ENCODE measurements around the gene PTRH2.
"Not testable (repeated sequence)": the region's sequence is repeated elsewhere in the genome, so short reads cannot be mapped to it uniquely, and the experiment has no call there.

Gene PTRH2

DNA sequence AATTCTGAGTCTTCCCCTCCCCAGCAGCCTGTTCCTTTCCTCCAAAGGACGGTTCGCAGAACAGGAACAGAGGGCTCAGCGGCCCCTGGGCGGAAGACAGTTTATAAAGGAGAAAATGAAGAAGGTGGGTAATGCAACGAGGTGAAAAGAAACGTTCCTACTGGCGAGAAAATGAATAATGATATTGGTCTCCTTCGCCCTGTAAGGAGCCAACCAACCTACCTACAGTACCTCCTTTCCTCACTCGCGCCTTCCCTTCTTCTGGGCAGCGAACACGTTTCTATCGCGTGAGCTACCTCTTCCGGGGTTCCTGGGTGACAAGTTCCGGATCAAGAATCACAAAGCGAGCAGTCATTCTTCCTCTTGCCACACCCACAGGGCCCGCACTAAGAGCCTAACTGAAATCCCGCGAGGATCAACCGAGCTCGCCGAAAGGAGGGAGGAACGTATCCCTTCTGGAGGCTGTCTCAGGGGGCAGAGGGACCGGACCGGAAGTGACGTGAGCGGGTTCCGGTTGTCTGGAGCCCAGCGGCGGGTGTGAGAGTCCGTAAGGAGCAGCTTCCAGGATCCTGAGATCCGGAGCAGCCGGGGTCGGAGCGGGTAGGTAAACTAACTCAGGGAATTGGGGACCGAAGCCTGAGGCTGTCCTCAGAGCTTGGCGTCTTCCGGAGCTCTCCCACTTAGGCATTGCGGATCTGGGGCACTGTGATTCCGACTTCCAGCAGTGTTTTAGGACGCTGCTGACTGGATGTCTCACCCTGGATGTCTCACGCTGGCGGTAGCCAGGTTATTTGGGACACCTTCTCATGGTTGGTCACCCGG, at the start of gene PTRH2, which contains the start of gene VMP1:
PTRH2 (minus strand) TSS at position 282 of the 822 bp plus-strand sequence. CDS start 9,452 bp downstream, outside the sequence.
VMP1 (plus strand) TSS at position 506 of the 822 bp plus-strand sequence. CDS start 23,793 bp downstream, outside the sequence.
- peak; percentile 81 for DNase-seq

DNA sequence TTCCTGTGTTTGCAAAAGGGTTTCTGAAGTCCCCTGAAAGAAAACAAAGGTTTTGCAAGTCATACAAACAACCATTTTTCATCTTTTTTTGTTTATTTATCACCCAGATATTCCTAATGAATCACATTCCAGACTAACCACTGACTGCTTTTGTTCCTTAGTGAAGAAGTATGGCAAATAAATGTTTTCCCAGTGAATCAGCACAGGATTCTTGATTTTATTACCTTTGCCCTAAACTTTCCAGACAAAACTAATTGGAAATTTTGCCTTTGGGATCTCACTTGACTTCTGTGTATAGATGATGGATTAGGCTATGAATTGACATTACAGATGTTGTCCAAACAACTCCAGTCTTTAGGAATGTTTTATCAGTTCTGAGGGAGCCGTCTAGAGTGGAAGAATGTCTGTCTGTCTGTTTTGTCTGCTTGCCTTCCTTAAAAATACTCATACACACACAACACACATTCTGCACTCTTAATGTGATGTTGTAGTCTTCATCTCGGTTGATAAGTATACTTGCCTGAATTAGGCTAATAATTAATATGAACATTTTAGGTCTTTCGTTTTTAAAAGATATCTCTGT, 49.1 kb upstream of the PTRH2 start:
- no peak for DNase-seq

DNA sequence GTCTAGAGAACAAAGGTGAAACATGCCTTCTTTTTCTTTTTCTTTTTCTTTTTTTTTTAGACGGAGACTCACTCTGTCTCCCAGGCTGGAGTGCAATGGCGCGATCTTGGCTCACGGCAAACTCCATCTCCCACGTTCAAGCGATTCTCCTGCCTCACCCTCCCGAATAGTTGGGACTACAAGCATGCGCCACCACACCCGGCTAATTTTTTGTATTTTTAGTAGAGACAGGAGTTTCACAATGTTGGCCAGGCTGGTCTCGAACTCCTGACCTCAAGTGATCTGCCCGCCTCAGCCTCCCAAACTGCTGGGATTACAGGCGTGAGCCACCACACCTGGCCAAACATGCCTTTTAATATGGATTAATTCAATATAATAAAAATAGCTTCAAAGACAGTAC, 47.8 kb upstream of the PTRH2 start:
- not testable (repeated sequence) for DNase-seq

DNA sequence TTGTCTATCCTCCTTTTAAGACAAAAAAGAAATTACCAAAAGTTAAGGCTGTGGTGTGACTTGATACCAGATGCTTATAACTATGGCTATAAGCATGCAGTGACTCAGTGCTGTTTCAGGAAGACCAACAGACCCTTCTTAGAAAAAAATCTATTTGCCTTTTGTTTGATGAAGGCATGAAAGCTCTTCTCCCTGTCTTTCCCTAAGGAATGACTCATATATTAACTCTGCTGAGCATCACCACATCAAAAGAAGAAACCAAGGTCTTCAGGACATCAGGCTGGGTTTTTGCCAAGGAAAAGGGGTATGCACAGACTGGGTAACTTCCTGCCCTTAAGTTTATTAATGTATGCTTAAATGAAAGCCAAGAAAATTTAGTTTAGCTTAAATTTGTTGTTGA, 47.3 kb upstream of the PTRH2 start:
- DNase-seq = peak; percentile 19

DNA sequence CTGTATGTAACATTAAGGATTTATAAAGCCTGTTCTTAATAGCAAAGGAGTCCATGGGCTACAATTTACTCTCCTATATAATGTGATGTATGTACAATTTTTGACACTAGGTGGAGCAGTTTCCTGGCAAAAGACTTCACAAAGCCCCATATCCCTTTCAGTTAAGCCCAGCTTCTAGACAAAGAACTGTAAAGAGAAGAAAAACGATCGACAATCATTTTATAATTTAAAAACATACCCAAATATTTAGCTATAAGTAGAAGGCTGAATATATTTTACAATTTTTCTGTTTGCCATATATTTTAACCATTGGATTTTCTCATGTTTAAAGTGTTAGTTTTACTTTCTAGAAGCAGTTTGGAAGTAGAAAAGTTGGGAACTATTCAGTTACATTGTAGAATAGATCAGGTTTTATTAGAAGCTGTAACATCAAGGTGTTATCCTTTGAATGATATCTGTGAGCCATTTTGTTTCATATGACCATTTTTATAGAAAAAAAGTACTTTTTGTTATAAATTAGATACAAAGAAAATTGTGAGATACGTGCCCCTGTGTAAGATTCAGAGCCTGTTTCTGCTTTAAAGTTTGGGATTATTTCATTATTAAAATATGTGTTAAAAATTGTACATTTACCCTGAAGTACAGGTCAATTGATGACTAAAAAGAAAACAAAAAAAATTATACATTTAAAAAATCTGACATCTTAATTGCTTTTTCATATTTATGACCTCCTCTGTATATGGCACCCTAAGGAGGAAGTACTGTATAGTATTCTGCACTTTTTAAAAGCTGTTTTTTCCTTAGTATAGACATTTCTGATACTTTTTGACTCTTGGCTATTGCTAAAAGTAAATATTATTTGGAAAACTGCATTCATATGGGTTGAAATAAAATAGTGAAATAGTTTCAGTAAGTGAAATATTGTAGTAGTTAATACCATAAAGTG, 46.6 kb upstream of the PTRH2 start:
- no peak for DNase-seq

DNA sequence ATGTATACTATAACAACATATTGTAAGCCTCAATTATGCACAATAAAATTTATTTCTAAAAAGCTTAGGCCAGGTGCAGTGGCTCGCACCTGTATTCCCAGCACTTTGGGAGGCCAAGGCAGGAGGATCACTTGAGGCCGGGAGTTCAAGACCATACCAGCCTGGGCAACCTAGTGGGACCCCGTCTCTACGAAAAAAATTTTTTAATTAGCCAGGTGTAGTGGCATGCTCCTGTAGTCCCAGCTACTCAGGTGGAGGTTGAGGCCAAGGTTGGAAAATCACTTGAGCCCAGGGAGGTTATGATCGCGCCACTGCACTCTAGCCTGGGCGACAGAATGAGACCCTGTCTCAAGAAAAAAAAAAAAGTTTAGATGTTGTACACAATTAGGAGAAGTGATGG, 45.7 kb upstream of the PTRH2 start:
- DNase-seq = no peak

DNA sequence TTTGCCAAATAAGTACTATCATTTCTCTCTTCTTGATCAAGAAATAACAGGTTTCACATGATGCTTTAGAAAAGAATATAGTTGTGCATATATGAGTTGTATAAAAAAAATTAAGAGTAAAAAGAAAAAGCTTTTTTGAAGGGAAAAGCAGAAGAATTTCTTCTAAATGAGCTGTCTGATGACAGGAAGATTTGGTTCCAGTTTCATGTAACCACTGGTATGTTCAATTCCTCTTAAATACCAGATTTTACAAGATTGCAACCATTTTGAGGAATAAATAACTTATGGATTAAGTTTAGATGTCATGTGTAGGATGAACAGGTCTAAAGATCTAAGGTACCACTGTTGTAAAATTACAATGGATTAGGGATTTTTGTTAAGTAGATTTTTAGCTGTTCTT, 45.2 kb upstream of the PTRH2 start:
- DNase-seq = no peak

DNA sequence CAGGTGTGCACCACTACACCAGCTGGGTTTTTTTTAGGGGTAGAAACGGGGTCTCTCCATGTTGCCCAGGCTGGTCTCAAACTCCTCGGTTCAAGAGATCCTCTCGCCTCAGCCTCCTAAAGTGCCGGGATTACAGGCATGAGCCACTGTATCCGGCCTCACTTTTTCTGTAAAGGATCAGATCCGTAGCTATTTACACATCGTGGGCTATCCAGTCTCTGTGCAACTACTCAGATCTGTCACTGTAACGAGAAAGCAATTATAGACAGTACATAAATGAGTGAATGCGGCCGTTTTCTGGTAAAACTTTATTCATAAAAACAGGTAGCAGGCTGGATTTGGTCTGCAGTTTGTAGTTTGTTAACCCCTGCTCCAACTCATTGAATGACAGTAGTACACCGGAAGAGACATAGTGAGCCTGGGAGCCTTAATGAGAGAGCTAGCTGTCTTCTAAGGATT, 44.8 kb upstream of the PTRH2 start:
- no peak for DNase-seq

DNA sequence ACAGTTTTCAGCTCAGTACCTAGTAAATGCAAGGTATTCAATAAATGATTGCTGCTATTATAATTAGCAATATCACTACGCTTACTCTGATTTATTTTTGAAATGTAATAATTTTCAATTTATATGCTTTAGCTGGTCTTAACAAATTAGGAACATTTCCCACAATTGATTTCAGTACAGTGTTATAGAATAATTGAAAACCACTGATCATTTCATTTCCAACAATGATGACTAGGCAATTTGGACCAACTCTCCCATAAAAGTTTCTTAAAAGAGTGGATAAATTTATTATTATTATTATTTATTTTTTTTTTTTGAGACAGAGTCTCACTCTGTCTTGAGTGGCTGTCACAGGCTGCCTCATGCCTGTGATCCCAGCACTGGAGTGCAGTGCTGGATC, 41.4 kb upstream of the PTRH2 start:
- DNase-seq = no peak

DNA sequence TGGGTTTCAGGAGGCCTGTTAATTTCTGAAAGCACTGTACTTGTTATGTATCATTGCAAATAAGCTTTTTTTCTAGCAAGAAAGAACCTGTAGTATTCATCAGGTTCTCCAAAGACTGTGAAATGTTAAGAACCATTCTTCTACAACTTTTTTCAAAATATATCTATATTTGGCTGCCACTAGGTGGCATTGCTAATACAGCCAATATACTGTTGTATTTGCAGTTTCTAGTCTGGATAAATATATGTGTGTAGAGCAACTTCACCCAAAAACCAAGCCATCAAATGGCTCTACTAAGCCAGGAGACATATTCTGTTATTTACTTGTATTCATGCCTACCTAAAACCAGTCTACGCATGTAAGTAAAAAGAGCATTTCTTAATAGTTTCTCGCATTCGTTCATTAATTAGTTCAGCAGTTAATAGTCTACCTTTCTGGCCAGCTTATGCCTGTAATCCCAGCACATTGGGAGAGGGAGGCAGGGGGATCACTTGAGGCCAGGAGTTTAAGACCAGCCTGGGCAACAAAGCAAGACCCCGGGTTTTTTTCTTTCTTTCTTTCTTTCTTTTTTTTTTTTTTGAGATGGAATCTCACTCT, 39.7 kb upstream of the PTRH2 start:
- DNase-seq = no peak

DNA sequence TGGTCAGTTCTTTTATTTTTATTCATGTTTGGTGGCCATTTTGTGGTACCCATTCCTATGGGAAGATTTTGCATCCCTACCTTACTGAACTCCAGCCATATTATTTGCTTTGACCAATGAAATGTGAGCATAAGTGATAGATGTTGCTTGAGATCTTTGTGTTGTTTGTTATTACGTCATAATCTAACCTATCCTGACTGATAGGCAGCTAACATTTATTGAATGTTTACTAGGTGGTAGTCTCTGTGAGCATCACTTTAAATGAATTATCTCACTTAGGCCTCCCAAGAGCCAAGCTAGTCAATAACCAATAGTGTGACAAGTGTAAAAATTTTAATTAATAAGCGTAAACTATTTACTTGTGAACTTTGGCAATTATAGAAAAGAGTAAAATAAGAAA, 37.8 kb upstream of the PTRH2 start:
- DNase-seq = no peak

DNA sequence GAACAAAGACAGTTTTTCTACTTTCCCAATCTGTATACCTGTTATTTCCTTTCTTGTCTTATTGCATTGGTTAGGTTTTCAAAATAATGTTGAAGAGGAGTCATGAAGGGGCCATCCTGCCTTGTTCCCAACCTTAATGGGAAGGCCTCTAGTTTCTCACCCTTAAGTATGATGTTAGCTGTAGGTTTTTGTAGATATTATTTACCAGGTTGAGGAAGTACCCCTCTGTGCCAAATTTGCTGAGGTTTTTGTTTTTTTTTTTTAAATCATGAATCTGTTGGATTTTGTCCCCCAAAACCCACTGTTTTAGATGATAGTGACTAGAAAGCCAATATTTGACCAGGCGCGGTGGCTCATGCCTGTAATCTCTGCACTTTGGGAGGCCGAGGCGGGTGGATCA, 36.6 kb upstream of the PTRH2 start:
- DNase-seq = no peak

DNA sequence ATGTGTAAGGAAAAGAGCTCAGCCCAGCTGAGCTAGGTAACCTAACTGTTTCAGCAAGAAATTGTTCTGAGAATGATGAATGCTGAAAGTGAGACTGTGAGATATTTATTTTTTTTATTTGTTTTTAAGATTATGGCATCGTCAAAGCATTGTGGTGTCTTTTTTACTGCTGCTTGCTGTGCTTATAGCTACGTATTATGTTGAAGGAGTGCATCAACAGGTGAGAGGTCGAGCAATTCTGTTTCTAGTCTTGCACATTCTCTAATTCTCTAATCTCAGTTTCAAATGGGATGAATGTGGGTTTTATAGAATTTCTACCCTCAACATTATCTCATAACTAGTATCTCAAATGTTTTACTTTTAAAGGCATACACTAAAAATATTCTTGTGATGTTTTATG, 30.1 kb upstream of the PTRH2 start:
- DNase-seq = no peak

DNA sequence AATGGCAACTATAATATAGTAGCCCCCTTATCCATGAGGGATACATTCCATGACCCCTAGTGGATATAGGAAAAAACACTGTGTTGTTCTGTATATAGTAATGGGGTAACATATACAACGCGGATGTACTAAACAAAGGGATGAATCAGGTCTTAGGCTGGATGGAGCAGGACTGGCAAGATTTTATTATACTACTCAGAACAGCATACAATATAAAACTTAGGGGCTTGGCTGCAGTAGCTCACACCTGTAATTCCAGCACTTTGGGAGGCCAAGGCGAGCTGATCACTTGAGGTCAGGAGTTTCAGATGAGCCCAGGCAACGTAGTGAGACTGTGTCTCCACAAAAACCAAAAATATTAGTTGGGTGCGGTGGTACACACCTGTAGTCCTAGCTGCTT, 27.0 kb upstream of the PTRH2 start:
- no peak for DNase-seq

DNA sequence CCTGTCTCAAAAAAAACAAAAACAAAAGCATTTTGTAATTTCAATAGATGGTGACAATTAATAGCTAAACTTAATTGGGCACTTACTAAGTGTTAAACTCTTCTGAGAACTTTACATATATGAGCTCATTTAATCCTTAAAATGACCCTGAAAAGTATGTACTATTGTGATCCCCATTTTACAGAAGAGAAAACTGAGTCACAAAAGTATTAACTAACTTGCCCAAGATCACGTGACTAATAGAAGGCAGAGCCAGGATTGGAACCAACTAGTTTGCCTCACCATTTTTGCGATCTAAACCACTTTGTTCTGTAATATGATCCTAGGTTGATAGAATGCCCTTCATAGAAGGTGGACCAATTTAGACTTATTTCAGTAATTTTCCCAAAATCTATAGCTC, 26.5 kb upstream of the PTRH2 start:
- DNase-seq = no peak

DNA sequence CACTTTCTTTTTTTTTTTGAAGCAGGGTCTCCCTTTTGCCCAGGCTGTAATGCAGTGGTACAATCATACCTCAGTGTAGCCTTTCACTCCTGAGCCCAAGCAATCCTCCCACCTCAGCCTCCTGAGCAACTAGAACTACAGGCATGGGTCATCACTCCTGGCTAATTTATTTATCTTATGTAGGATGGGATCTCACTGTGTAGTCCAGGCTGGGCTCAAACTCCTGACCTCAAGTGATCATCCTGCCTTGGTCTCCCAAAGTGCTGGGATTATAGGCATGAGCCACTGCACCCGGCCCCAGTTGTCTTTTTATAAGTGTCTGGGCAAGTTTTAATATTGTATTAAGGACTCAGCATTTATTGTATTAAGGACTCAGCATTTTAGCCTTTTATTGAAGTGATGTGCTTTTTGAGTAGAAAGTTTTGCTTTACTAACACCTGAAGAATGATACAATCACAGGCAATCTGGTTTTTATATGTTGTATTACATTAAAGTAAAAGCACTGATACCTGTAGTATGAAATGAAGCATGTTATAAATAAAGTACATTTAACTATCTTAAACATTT, 23.1 kb upstream of the PTRH2 start:
- no peak for DNase-seq

DNA sequence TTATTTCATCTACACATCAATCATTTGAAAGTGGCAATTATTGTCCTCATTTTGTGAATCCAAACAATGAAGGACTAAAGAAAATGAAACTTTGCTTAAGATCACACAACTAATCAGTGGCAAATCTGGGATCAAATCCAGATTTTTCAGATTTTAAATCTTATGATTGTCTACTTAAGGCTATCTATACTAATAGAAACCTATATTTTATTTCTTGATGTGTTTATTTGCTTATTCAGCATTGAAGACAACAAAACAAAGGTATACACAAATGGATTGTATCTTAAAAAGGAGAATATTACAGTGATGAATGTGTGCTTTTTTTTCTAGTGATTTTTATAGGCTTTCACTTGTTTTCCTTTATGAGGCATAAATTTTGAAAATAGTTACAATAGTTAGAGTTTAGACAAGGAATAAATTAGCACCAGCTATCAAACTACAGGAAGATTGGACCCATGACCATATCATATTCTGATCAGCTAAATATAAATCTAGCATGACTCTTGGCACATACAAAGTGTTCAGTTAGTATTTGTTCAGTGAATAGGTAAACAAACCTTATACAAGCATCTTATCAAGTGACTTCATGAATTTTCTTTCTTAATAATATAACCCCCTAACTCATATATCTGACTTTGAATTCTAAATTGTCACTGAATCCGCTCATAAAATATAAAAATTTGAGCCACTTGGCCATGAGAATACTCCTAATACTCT, 20.7 kb upstream of the PTRH2 start:
- DNase-seq = no peak

DNA sequence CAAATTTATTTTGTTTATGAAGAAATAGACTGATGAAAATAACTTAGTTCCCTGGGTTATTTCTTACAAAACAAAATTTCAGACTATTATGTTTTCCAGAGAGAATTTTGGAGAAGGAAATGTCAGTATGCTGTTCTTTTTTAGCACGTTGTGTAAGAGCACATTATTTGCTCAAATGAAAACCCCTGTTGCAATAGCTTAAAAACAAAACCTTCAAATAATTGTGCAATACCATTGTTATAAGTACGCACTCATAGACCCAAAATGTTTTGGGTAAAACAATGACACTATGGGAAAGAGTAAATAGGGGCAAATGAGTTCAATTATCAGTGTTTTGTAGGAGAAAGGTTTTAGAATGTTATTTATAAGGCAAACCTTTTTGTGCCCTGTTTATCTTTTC, 18.5 kb upstream of the PTRH2 start:
- DNase-seq = no peak

DNA sequence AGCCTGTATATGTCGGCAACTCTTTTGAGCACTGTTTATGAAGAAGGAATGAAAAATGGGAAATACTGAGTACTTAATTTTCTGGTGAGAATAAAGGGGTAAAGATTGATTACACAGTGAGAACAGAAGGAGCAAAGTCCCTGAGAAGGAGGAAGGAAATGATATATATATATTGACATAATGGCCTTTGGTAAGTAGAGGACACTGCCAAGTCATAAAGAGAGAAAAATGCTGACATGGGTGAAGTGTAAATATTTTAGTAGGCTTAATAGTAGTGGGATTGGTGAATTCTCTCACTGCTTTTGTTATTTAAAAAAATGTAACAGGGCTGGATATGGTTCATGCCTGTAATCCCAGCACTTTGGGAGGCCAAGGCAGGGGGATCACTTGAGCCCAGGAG, 16.4 kb upstream of the PTRH2 start:
- DNase-seq = no peak

DNA sequence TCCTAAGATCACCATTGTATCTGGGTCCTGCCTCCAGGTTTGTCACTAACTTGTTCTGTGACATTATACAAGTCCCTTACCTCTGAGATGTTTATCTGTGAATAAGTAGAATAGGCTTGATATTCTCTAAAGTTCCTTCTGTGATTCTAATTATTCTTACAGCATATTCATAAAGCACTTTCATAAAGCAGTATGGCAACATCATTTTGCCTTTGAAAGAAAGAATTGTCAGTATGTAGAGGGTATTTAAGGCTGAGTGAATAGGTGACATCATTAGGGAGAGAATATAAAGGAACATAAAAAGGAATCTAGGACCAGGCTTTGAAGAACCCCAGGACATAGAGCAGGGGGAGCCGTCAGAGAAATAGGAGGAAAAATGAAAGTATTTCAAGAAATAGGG, 15.8 kb upstream of the PTRH2 start:
- DNase-seq = no peak

DNA sequence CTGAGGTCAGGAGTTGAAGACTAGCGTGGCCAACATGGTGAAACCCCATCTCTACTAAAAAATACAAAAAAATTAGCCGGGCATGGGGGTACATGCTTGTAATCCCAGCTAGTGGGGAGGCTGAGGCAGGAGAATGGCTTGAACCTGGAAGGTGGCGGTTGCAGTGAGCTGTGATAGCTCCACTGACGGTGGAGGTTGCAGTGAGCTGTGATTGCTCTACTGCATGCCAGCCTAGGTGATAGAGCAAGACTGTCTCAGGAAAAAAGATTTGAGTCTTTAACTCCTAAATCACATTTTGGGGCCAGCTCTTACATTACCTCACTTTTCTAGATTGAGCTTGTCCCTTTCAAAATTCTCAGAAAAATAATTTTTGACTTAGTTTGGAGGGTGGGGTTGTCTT, 15.4 kb upstream of the PTRH2 start:
- no peak for DNase-seq

DNA sequence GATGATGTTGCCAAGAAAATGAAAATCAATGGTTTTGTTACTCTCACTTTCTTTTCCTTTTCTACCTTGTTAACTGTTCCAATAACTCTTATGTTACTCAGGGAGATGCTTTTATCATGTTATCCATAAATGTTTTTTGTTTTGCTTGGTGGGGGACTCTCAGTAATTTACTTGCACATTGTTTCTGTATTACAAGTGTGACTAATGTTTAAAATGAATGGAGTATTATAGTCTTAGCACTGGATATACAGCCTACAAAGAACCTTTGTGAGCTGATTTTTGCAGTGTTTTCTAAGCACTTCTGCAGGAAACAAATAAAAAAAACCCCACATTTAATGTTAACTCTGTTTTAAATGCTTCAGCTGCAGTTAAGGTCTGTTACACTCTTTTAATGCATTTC, 12.3 kb upstream of the PTRH2 start:
- DNase-seq = no peak

Data from activated T-cell treated with anti-CD3 and anti-CD28 coated beads for 4 hours (primary cell).